ENCODE measurements around the gene F10. TPM values are rescaled to one million over a fixed set of nuclear protein-coding genes. Genes with fewer than 3 reads are reported as not detected.
A peak's percentile ranks its signal among the peaks of the same experiment; 100 is the strongest.

The F10 gene
- total and polyA plus RNA-seq, 2 of the 13 experiments (the other 11 are each of a cell fraction or from before 2014, with no cell fraction given) = 58.4 to 237 TPM

DNA sequence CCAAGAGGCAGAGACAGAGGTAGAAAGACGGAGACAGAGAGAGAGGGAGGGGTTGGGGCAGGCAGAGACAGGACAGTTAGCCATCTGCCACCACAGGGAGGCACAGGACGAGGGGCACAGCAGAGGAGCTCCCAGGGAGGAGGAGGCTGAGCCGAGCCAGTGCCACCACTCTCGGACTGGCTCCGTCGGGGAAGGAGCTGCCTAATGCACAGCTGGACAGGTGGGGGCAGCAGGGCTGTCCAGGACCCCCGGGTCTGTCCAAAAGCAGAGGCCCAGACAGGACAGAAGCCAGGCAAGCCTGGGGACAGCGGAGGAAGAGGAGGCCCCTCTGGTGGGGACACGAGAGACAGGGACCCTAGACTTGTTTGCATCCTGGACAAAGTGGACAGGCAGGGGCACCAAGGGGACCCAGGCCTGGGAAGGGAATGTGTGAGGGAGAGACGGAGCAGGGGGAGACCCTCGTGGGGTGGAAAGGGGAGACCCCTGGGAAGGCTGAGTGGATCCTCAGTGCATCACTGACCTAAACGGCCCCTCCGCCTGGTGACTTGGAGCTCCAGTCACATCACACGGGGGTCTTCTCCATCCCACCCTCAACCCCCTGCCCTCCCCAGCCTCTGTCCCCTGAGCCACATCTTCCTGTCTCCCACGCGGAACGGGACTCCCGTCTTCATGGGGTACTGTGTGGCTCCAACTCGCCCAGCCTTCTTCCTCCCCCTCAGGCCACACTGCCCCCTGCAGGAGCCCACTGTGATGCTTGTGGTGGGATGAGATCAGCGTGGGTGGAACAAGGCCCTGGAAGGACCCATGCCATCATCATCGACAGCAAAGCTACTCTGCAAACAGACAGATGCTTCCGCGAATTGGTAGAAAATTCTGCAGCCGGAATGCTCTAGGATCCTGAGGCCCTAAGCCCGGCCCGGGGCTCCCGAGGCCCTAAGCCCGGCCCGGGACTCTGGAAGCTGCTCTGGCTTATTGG is 915 bp downstream of the F10 start (continued):
- TF ChIP-seq HOMEZ (CRISPR knock-in tag; IDR thresholded peaks at IDR 0.05; ENCODE audit: low read depth) = no peak
- TF ChIP-seq DMAP1 (CRISPR knock-in tag; IDR thresholded peaks at IDR 0.05) = no peak
- TF ChIP-seq HOXD1 (CRISPR knock-in tag; IDR thresholded peaks at IDR 0.05) = no peak
- no peak for TF ChIP-seq ZNF510 (CRISPR knock-in tag; IDR thresholded peaks at IDR 0.05; ENCODE audit: low read depth)
- TF ChIP-seq MEF2D (CRISPR knock-in tag; IDR thresholded peaks at IDR 0.05) = no peak
- TF ChIP-seq, protein P1, sequence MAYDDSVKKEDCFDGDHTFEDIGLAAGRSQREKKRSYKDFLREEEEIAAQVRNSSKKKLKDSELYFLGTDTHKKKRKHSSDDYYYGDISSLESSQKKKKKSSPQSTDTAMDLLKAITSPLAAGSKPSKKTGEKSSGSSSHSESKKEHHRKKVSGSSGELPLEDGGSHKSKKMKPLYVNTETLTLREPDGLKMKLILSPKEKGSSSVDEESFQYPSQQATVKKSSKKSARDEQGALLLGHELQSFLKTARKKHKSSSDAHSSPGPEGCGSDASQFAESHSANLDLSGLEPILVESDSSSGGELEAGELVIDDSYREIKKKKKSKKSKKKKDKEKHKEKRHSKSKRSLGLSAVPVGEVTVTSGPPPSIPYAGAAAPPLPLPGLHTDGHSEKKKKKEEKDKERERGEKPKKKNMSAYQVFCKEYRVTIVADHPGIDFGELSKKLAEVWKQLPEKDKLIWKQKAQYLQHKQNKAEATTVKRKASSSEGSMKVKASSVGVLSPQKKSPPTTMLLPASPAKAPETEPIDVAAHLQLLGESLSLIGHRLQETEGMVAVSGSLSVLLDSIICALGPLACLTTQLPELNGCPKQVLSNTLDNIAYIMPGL (CRISPR knock-in tag; IDR thresholded peaks at IDR 0.05; ENCODE audit: borderline replicate concordance in 1 of 2, low read depth in 1 of 2) = peak; percentile 68 to 85
- no peak; the same call in 1 of the 2 replicates for TF ChIP-seq ZNF501 (CRISPR knock-in tag; IDR thresholded peaks at IDR 0.05)
- 0 out of 2 replicates have a peak, but pooled peaks have one; percentile 16 for TF ChIP-seq ZXDC (CRISPR knock-in tag; IDR thresholded peaks at IDR 0.05)
- TF ChIP-seq SNAI1 (CRISPR knock-in tag; IDR thresholded peaks at IDR 0.05; ENCODE audit: borderline replicate concordance) = 0 out of 2 replicates have a peak, but pooled peaks have one; percentile 73
- no peak for TF ChIP-seq SMAD1 (CRISPR knock-in tag; IDR thresholded peaks at IDR 0.05; ENCODE audit: borderline replicate concordance, low read depth)
- no peak for TF ChIP-seq DNMT3B (CRISPR knock-in tag; conservative IDR thresholded peaks at IDR 0.05)
- TF ChIP-seq ZNF556 (CRISPR knock-in tag; IDR thresholded peaks at IDR 0.05; ENCODE audit: borderline replicate concordance) = no peak
- TF ChIP-seq, protein P2, sequence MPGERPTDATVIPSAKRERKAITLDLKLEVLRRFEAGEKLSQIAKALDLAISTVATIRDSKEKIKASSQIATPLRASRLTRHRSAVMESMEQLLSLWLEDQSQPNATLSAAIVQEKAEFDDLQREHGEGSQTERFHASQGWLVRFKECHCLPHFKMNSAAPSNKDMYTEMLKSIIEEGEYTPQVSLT (CRISPR knock-in tag; IDR thresholded peaks at IDR 0.05; ENCODE audit: borderline replicate concordance, low read depth) = no peak
- no peak; the same call in 1 of the 2 replicates for TF ChIP-seq MIER3 (CRISPR knock-in tag; IDR thresholded peaks at IDR 0.05; ENCODE audit: borderline replicate concordance)
- no peak for TF ChIP-seq MBNL3 (CRISPR knock-in tag; conservative IDR thresholded peaks at IDR 0.05)
- no peak for TF ChIP-seq EEA1 (CRISPR knock-in tag; IDR thresholded peaks at IDR 0.05; ENCODE audit: borderline replicate concordance)
- no peak for TF ChIP-seq ZNF251 (CRISPR knock-in tag; IDR thresholded peaks at IDR 0.05)
- TF ChIP-seq SKIL (CRISPR knock-in tag; IDR thresholded peaks at IDR 0.05; ENCODE audit: borderline replicate concordance) = no peak
- no peak for TF ChIP-seq AKAP8 (CRISPR knock-in tag; IDR thresholded peaks at IDR 0.05)
- peak; percentile 89; the same call in 1 of the 2 replicates for TF ChIP-seq ZSCAN22 (CRISPR knock-in tag; IDR thresholded peaks at IDR 0.05)
